Endothelial cell of umbilical vein (primary cell): ENCODE measurements around the gene ZNF280C. TPM values are rescaled to one million over a fixed set of nuclear protein-coding genes. Genes with fewer than 3 reads are reported as not detected.

Experiments used
- BruUV-seq: library from RNA; stranded (reverse); fragments of 400-500 nt; replicated peaks from 2 replicates; lab custom pipeline; 2021; lab: Mats Ljungman, UMichigan
- CTCF ChIA-PET: fragments of 300-600, 350-600 bp; sonication (Branson Sonifier 250); formaldehyde crosslinking; loops from one replicate; lab custom pipeline; 2021; ENCODE audit warnings: antibody characterized with exemption, inconsistent platforms; lab: Charles Lee
- POLR2A ChIA-PET: fragments of 300-600, 350-600 bp; sonication (Branson Sonifier 250); formaldehyde crosslinking; loops from one replicate; lab custom pipeline; 2021; ENCODE audit warnings: antibody characterized with exemption, inconsistent platforms; lab: Charles Lee
- DNase-seq: peaks from one replicate; pipeline ENCODE4 v3.0.0-alpha.2; 2011; ENCODE audit warnings: low read depth, low spot score
- FAIRE-seq: peaks from 2 replicates; lab custom pipeline; 2011; peaks lifted over from hg19 to GRCh38; lab: Jason Lieb, UNC
- H2AFZ ChIP-seq: 2 replicates; pipeline ENCODE4 v1.6.0; 2012; ENCODE audit warnings: low read depth, low read length, control low read depth, inconsistent platforms
- H3K27ac ChIP-seq: 2 replicates; pipeline ENCODE4 v1.5.1; 2011; ENCODE audit warnings: low read depth, mild to moderate bottlenecking, control low read depth, low read length, moderate library complexity; ENCODE audit not compliant: insufficient read depth
- H3K27me3 ChIP-seq, 2 experiments: 2 replicates each; pipeline versions ENCODE4 v1.6.0 to v1.6.1; 2011; ENCODE audit warnings: low read length in 2 of 2, mixed read lengths in 1 of 2; ENCODE audit not compliant: control insufficient read depth in 2 of 2, insufficient read depth in 2 of 2
- H3K36me3 ChIP-seq, 2 experiments: 2 replicates in 1 of 2; 3 replicates in 1 of 2; pipeline ENCODE4 v1.5.1; 2011; ENCODE audit warnings: low read length in 2 of 2, mild to moderate bottlenecking in 1 of 2, moderate library complexity in 1 of 2; ENCODE audit not compliant: control insufficient read depth in 2 of 2, insufficient read depth in 2 of 2; ENCODE audit errors: extremely low read depth in 1 of 2
- H3K4me1 ChIP-seq: 3 replicates; pipeline ENCODE4 v1.5.1; 2011; ENCODE audit warnings: mild to moderate bottlenecking, low read length; ENCODE audit not compliant: control insufficient read depth, insufficient read depth; ENCODE audit errors: extremely low read depth
- H3K4me2 ChIP-seq: 2 replicates; pipeline ENCODE4 v1.6.1; 2011; ENCODE audit warnings: low read length, control low read depth, mixed read lengths; ENCODE audit not compliant: insufficient read depth
- H3K4me3 ChIP-seq, 3 experiments: fragments of 200-600 bp in 1 of 3; sonication (generic), shearing (Covaris generic) in 1 of 3; replicated peaks in 1 of 3; 2 replicates each; pipeline ENCODE4 v1.5.1; 2011 to 2016; ENCODE audit warnings: control low read depth in 3 of 3, low read length in 3 of 3, mild to moderate bottlenecking in 2 of 3, inconsistent platforms in 1 of 3, low read depth in 1 of 3, moderate library complexity in 1 of 3; ENCODE audit not compliant: insufficient read depth in 1 of 3
- H3K79me2 ChIP-seq: 2 replicates; pipeline ENCODE4 v1.6.0; 2012; ENCODE audit warnings: low read length, inconsistent platforms; ENCODE audit not compliant: control insufficient read depth, insufficient read depth
- H3K9ac ChIP-seq: replicated peaks from 2 replicates; pipeline ENCODE3; 2011; ENCODE audit warnings: low read length, control low read depth; ENCODE audit not compliant: insufficient read depth; ENCODE audit errors: extremely low read depth
- H3K9me1 ChIP-seq: replicated peaks from 3 replicates; pipeline ENCODE4 v1.6.0; 2011; ENCODE audit warnings: mild to moderate bottlenecking, low read length; ENCODE audit not compliant: control insufficient read depth, insufficient read depth; ENCODE audit errors: extremely low read depth
- H3K9me3 ChIP-seq: replicated peaks from 2 replicates; pipeline ENCODE4 v1.5.1; 2012; ENCODE audit warnings: low read length, inconsistent platforms; ENCODE audit not compliant: control insufficient read depth, insufficient read depth
- H4K20me1 ChIP-seq: replicated peaks from 2 replicates; pipeline ENCODE3; 2011; ENCODE audit warnings: mild to moderate bottlenecking, low read length; ENCODE audit not compliant: control insufficient read depth, insufficient read depth; ENCODE audit errors: extremely low read depth
- EZH2 ChIP-seq: IDR thresholded peaks from 2 replicates; pipeline ENCODE4 v1.6.1; 2012; ENCODE audit warnings: borderline replicate concordance, low read depth, mild to moderate bottlenecking, moderate library complexity, low read length, inconsistent platforms; ENCODE audit not compliant: severe bottlenecking
- FOS ChIP-seq: IDR thresholded peaks from 2 replicates; pipeline ENCODE4 v1.6.1; 2011; ENCODE audit warnings: mild to moderate bottlenecking, low read length, moderate library complexity, borderline replicate concordance; ENCODE audit not compliant: insufficient read depth
- JUN ChIP-seq: IDR thresholded peaks from 2 replicates; pipeline ENCODE4 v1.6.1; 2011; ENCODE audit warnings: borderline replicate concordance, low read depth; ENCODE audit not compliant: insufficient read length, insufficient read depth
- MYC ChIP-seq: IDR thresholded peaks from one replicate; pipeline ENCODE4 v1.6.1; 2011; ENCODE audit warnings: mild to moderate bottlenecking, low read depth, low read length
- POLR2A ChIP-seq: IDR thresholded peaks from 2 replicates; pipeline ENCODE4 v1.6.1; 2012; ENCODE audit warnings: low read depth, mild to moderate bottlenecking, control low read depth, low read length
- POLR2AphosphoS5 ChIP-seq: IDR thresholded peaks from 2 replicates; pipeline ENCODE4 v1.6.1; 2012; ENCODE audit warnings: low read depth, mild to moderate bottlenecking, control low read depth, low read length, moderate library complexity; ENCODE audit not compliant: insufficient read depth
- dilution Hi-C: fragments of 300-500 bp; cut with MboI; formaldehyde crosslinking; loops from one replicate; pipeline ENCODE4 v1.15.0; 2019; ENCODE audit warnings: low sequenced_read_pairs; ENCODE audit not compliant: extremely low pct_ligation_motif_present
- intact Hi-C: fragments of 100-400 bp; cut with micrococcal nuclease; formaldehyde crosslinking; loops from one replicate; pipeline ENCODE4 v1.10.0; 2022
- polyA plus RNA-seq, 4 experiments: library from polyadenylated mRNA; depleted of rRNA in 3 of 4; stranded (reverse) in 3 of 4; unstranded in 1 of 4; fragments of >200 nt; gene quantifications; 2 replicates each; pipeline versions ENCODE4 v1.2.1 to v1.2.3, GENCODE V29; 2011 to 2012; ENCODE audit warnings: missing spikeins in 1 of 4
- total RNA-seq: library from RNA; stranded (reverse); gene quantifications from 2 replicates; pipeline ENCODE4 v1.2.3, GENCODE V29; 2021
- TF ChIP-seq, protein P1 (sequence below): IDR thresholded peaks from 2 replicates; pipeline ENCODE4 v1.6.1; 2011; ENCODE audit not compliant: insufficient read depth, insufficient read length

ZNF280C gene
- total and polyA plus RNA-seq, 2 donors (not counting 3 experiments of a cell fraction or from before 2014, with no cell fraction given) = 3.2 to 7.7 TPM

DNA sequence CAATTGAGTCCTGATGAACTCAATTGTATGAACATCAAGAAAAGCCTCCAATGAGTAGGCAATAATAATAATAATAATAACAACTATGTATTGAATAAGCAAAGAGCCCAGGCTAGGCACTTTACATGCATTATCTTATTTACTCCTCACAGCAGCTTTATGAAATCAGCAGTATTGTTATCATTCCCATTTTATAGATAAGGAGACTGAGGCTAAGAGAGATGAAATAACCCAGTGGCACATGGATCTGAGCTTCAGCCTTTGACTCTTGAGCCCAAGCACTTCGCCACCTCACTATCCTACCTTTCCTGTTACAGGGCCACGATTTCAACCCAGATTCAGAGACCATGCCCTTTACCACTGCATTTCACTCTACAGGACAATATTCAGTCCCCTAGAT, 93.8 kb downstream of the ZNF280C start:
- CTCF ChIA-PET = no interaction called here

DNA sequence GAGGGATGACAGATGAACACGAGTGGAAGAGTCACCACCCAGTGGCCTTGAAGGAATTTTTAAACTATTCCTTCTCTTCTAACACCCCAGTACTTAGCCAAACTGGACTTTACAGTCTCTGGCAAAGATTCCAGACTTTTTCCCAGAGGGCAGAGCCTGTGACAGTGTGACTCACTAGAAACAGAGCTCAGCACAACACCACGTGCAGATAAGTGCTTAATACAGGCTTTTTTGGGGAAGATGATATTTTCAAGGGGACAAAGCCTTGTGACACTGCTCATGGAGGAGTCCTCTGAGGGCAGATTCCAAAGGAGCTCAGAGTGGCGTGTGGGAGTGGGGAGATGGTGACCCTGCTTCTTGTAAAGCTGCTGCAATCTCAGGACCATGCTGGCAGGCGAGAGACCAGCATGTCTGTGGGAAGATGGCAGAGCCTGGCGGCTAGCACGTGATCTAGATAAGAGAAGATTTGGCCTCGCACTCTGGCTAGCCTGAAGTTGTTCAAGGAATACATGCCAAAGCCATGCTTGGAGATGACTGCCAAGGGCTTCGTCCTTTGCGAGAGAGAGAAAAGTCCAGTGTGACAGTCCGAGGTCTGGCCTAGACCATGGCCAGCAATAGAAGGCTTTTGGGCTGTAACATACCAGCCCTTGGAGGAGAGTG, 94.5 kb downstream of the ZNF280C start:
- dilution Hi-C loops = no loop called here
- H3K9ac ChIP-seq = peak overlapping the region; percentile 12
- CTCF ChIA-PET = interaction anchor here (0.9 to 1.8 kb wide), 3 partner anchors 35 to 113 kb away, joined by 3 to 14 read pairs (median 3); no protein-coding TSS in a partner anchor
- no peaks in the 10 kb centered on the region for H4K20me1 ChIP-seq
- no peak overlapping the region for H2AFZ ChIP-seq
- no peaks in the 10 kb centered on the region for H3K9me3 ChIP-seq
- no peak overlapping the region for H3K4me3 ChIP-seq
- no peak for TF ChIP-seq POLR2AphosphoS5
- TF ChIP-seq, protein P1, sequence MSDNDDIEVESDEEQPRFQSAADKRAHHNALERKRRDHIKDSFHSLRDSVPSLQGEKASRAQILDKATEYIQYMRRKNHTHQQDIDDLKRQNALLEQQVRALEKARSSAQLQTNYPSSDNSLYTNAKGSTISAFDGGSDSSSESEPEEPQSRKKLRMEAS = no peak
- peak; percentile 35 for TF ChIP-seq FOS
- TF ChIP-seq POLR2A = no peak
- FAIRE-seq (peak; percentile 56), DNase-seq (peak; percentile 60)
- no peaks in the 10 kb centered on the region for H3K36me3 ChIP-seq
- H3K79me2 ChIP-seq = no peaks in the 10 kb centered on the region
- no peaks in the 10 kb centered on the region for H3K27me3 ChIP-seq
- H3K9me1 ChIP-seq = no peaks in the 10 kb centered on the region
- H3K4me2 ChIP-seq = peak overlapping the region; percentile 48
- no TSS peak for BruUV-seq
- peak overlapping the region; percentile 69 for H3K27ac ChIP-seq
- peaks cover 26% of the 10 kb centered on the region for H3K4me1 ChIP-seq
- intact Hi-C loops = no loop called here
- POLR2A ChIA-PET = interaction anchor here (1.0 kb wide), 1 partner anchor 88 kb away, joined by 3 read pairs; no protein-coding TSS in a partner anchor

More for the DNA sequence above, 93.8 kb downstream of the ZNF280C start:
- Histone ChIP-seq H3K9me3 (no peaks in the 10 kb centered on the region), H3K4me1 (peaks cover 26% of the 10 kb centered on the region), H3K4me2 (no peak overlapping the region), H3K9me1 (no peaks in the 10 kb centered on the region), H4K20me1 (no peaks in the 10 kb centered on the region), H3K79me2 (no peaks in the 10 kb centered on the region), H3K4me3 (no peak overlapping the region), H3K36me3 (no peaks in the 10 kb centered on the region), H3K27me3 (no peaks in the 10 kb centered on the region), H3K27ac (no peak overlapping the region), H3K9ac (no peak overlapping the region), H2AFZ (no peak overlapping the region)
- no TSS peak for BruUV-seq
- intact Hi-C loops = no loop called here
- no peak for TF ChIP-seq JUN
- TF ChIP-seq MYC = no peak
- no peak for TF ChIP-seq EZH2
- no peak for TF ChIP-seq POLR2AphosphoS5
- no peak for TF ChIP-seq FOS
- TF ChIP-seq POLR2A = no peak
- DNase-seq (no peak), FAIRE-seq (no peak)
- POLR2A ChIA-PET = no interaction called here
- dilution Hi-C loops = no loop called here
